Neural cell (in vitro differentiated cells): ENCODE results near the gene PCBD2. TPM values are rescaled to one million over a fixed set of nuclear protein-coding genes. Genes with fewer than 3 reads are reported as not detected.

Experiments used
- H2AFZ ChIP-seq: fragments of 200-600, 300-800 bp; sonication (generic), shearing (Covaris generic); 2 replicates; pipeline ENCODE4 v1.6.0; 2014; ENCODE audit warnings: low read depth, mild to moderate bottlenecking, antibody characterized with exemption, low read length, moderate library complexity
- H3F3A ChIP-seq: fragments of 200-600 bp; shearing (Covaris generic); 2 replicates; pipeline ENCODE4 v1.6.1; 2016; ENCODE audit warnings: mild to moderate bottlenecking, moderate library complexity, mixed read lengths, antibody characterized with exemption, low read length; ENCODE audit not compliant: insufficient read depth, poor library complexity, severe bottlenecking
- H3K27ac ChIP-seq: fragments of 200-600, 300-800 bp; sonication (generic), shearing (Covaris generic); 2 replicates; pipeline ENCODE4 v1.5.1; 2014; ENCODE audit warnings: mild to moderate bottlenecking, low read length, moderate library complexity
- H3K27me3 ChIP-seq: fragments of 300-800, 200-600 bp; sonication (generic), shearing (Covaris generic); 2 replicates; pipeline ENCODE4 v1.6.0; 2014; ENCODE audit warnings: mild to moderate bottlenecking, low read depth, low read length, moderate library complexity; ENCODE audit not compliant: insufficient read depth
- H3K36me3 ChIP-seq: fragments of 300-800, 200-600 bp; sonication (generic), shearing (Covaris generic); 2 replicates; pipeline ENCODE4 v1.5.1; 2014; ENCODE audit warnings: mild to moderate bottlenecking, antibody characterized with exemption, low read length, moderate library complexity; ENCODE audit not compliant: insufficient read depth
- H3K4me2 ChIP-seq: fragments of 300-800, 200-600 bp; sonication (generic), shearing (Covaris generic); 2 replicates; pipeline ENCODE4 v1.6.0; 2014; ENCODE audit warnings: mild to moderate bottlenecking, low read length
- H3K4me3 ChIP-seq: fragments of 300-800, 200-600 bp; sonication (generic), shearing (Covaris generic); 2 replicates; pipeline ENCODE4 v1.5.1; 2014; ENCODE audit warnings: mild to moderate bottlenecking, low read length, moderate library complexity
- H3K79me2 ChIP-seq: fragments of 200-600 bp; shearing (Covaris generic); replicated peaks from 2 replicates; pipeline ENCODE4 v1.6.0; 2014; ENCODE audit warnings: mild to moderate bottlenecking, low read length, moderate library complexity; ENCODE audit not compliant: insufficient read depth
- H3K9ac ChIP-seq: fragments of 300-800, 200-600 bp; sonication (generic), shearing (Covaris generic); 2 replicates; pipeline ENCODE4 v1.6.1; 2016; ENCODE audit warnings: mild to moderate bottlenecking, low read length, mixed read lengths
- H3K9me2 ChIP-seq: fragments of 200-600 bp; shearing (Covaris generic); 2 replicates; pipeline ENCODE4 v1.6.1; 2016; ENCODE audit warnings: mild to moderate bottlenecking, low read length, mixed read lengths; ENCODE audit not compliant: insufficient read depth
- H3K9me3 ChIP-seq: fragments of 200-600, 300-800 bp; sonication (generic), shearing (Covaris generic); 2 replicates; pipeline ENCODE4 v1.6.1; 2016; ENCODE audit warnings: mild to moderate bottlenecking, mixed run types, low read length, moderate library complexity, mixed read lengths
- H4K20me1 ChIP-seq: fragments of 200-600 bp; shearing (Covaris generic); 2 replicates; pipeline ENCODE4 v1.6.1; 2016; ENCODE audit warnings: mild to moderate bottlenecking, mixed run types; ENCODE audit not compliant: insufficient read depth
- EP300 ChIP-seq: fragments of 450-650 bp; conservative IDR thresholded peaks from 2 replicates; pipeline ENCODE4 v1.6.1; 2014; ENCODE audit warnings: antibody characterized with exemption, mild to moderate bottlenecking, moderate library complexity; ENCODE audit not compliant: poor library complexity, severe bottlenecking
- EZH2 ChIP-seq: fragments of 200-600, 300-800 bp; shearing (Covaris generic), sonication (generic); IDR thresholded peaks from 2 replicates; pipeline ENCODE4 v1.6.1; 2014; ENCODE audit warnings: antibody characterized with exemption, low read length, borderline replicate concordance, mild to moderate bottlenecking; ENCODE audit not compliant: insufficient read depth, poor library complexity, severe bottlenecking
- MXI1 ChIP-seq: fragments of 450-650 bp; conservative IDR thresholded peaks from 2 replicates; pipeline ENCODE4 v1.6.1; 2014; ENCODE audit warnings: antibody characterized with exemption, mild to moderate bottlenecking; ENCODE audit not compliant: poor library complexity, severe bottlenecking
- POLR2AphosphoS5 ChIP-seq: IDR thresholded peaks from 2 replicates; pipeline ENCODE4 v1.6.1; 2012
- RAD21 ChIP-seq: fragments of 450-650 bp; conservative IDR thresholded peaks from 2 replicates; pipeline ENCODE4 v1.6.1; 2014; ENCODE audit warnings: antibody characterized with exemption, mild to moderate bottlenecking, moderate library complexity
- SMC3 ChIP-seq: fragments of 450-650 bp; conservative IDR thresholded peaks from 2 replicates; pipeline ENCODE4 v1.6.1; 2014; ENCODE audit warnings: antibody characterized with exemption, mild to moderate bottlenecking, moderate library complexity; ENCODE audit not compliant: poor library complexity
- TAF1 ChIP-seq: IDR thresholded peaks from 2 replicates; pipeline ENCODE4 v1.6.1; 2012; ENCODE audit warnings: low read depth
- polyA plus RNA-seq: library from polyadenylated mRNA; depleted of rRNA; stranded (reverse); fragments of >200 nt; gene quantifications from 2 replicates; pipeline ENCODE4 v1.2.3, GENCODE V29; 2014
- TF ChIP-seq, protein P1 (sequence below): fragments of 450-650 bp; IDR thresholded peaks from 2 replicates; pipeline ENCODE4 v1.5.1; 2014; ENCODE audit warnings: antibody characterized with exemption, mild to moderate bottlenecking, moderate library complexity; ENCODE audit not compliant: poor library complexity, severe bottlenecking
- TF ChIP-seq, protein P2 (sequence below): IDR thresholded peaks from 2 replicates; pipeline ENCODE4 v1.6.1; 2012; ENCODE audit warnings: borderline replicate concordance

Gene PCBD2
- polyA plus RNA-seq, 1 donor from 2014 or later: 6.0 TPM

DNA sequence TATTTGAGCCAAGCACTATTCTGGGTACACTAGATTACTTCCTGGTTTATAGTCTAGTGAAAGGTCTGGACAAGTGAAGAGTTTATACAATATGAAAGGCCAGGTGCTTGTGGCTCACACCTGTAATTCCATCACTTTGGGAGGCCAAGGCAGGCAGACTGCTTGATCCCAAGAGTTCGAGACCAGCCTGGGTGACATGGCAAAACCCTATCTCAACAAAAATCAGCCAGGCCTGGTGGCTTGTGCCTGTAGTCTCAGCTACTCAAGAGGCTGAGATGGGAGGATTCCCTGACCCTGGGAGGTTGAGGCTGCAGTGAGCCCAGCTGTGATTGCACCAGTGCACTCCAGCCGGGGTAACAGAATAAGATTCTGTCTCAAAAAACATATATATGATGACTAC is 40.2 kb upstream of the PCBD2 start:
- no peak overlapping the region for H3K9ac ChIP-seq
- H3K27me3 ChIP-seq: no peaks in the 10 kb centered on the region
- H3K36me3 ChIP-seq: no peaks in the 10 kb centered on the region
- no peaks in the 10 kb centered on the region for H3K79me2 ChIP-seq
- no peaks in the 10 kb centered on the region for H4K20me1 ChIP-seq
- H3K9me3 ChIP-seq: no peaks in the 10 kb centered on the region
- no peaks in the 10 kb centered on the region for H3K9me2 ChIP-seq
- H3K4me3 ChIP-seq: no peak overlapping the region
- no peak overlapping the region for H3K4me2 ChIP-seq
- TF ChIP-seq, protein P1, sequence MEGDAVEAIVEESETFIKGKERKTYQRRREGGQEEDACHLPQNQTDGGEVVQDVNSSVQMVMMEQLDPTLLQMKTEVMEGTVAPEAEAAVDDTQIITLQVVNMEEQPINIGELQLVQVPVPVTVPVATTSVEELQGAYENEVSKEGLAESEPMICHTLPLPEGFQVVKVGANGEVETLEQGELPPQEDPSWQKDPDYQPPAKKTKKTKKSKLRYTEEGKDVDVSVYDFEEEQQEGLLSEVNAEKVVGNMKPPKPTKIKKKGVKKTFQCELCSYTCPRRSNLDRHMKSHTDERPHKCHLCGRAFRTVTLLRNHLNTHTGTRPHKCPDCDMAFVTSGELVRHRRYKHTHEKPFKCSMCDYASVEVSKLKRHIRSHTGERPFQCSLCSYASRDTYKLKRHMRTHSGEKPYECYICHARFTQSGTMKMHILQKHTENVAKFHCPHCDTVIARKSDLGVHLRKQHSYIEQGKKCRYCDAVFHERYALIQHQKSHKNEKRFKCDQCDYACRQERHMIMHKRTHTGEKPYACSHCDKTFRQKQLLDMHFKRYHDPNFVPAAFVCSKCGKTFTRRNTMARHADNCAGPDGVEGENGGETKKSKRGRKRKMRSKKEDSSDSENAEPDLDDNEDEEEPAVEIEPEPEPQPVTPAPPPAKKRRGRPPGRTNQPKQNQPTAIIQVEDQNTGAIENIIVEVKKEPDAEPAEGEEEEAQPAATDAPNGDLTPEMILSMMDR: no peak
- TF ChIP-seq SMC3 (no peak), RAD21 (no peak), EP300 (no peak), EZH2 (no peak), TAF1 (no peak), POLR2AphosphoS5 (no peak), MXI1 (no peak)
- TF ChIP-seq, protein P2, sequence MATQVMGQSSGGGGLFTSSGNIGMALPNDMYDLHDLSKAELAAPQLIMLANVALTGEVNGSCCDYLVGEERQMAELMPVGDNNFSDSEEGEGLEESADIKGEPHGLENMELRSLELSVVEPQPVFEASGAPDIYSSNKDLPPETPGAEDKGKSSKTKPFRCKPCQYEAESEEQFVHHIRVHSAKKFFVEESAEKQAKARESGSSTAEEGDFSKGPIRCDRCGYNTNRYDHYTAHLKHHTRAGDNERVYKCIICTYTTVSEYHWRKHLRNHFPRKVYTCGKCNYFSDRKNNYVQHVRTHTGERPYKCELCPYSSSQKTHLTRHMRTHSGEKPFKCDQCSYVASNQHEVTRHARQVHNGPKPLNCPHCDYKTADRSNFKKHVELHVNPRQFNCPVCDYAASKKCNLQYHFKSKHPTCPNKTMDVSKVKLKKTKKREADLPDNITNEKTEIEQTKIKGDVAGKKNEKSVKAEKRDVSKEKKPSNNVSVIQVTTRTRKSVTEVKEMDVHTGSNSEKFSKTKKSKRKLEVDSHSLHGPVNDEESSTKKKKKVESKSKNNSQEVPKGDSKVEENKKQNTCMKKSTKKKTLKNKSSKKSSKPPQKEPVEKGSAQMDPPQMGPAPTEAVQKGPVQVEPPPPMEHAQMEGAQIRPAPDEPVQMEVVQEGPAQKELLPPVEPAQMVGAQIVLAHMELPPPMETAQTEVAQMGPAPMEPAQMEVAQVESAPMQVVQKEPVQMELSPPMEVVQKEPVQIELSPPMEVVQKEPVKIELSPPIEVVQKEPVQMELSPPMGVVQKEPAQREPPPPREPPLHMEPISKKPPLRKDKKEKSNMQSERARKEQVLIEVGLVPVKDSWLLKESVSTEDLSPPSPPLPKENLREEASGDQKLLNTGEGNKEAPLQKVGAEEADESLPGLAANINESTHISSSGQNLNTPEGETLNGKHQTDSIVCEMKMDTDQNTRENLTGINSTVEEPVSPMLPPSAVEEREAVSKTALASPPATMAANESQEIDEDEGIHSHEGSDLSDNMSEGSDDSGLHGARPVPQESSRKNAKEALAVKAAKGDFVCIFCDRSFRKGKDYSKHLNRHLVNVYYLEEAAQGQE: no peak
- no peaks in the 10 kb centered on the region for H3F3A ChIP-seq
- no peak overlapping the region for H3K27ac ChIP-seq
- H2AFZ ChIP-seq: no peak overlapping the region

DNA sequence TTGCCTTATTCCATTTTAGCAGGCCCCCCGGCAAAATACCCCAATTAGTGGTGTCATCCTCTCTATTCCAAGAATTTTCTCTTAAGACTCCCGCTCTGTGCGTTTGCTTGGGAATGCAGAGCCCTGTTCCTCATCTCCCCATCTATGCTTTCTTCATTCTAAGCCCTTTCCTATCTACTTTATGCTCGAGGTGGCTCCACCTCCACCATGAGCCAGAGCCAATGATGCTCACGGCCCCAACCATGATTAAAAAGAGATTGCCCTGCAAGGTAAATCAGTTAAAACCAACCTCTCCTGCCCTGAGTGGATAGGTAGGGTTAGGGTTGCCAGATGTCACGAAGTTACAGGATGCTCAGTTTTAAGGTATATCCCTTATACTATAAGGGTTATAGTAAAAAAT is 31.4 kb upstream of the PCBD2 start:
- TF ChIP-seq SMC3 (no peak), RAD21 (no peak), EP300 (no peak), TAF1 (no peak), MXI1 (no peak), POLR2AphosphoS5 (no peak), EZH2 (no peak)
- TF ChIP-seq, protein P1: no peak
- TF ChIP-seq, protein P2: no peak
- Histone ChIP-seq H3K27ac (peak overlapping the region; percentile 88), H3K4me3 (peak overlapping the region; percentile 97), H3K9ac (peak overlapping the region; percentile 94), H3K36me3 (no peaks in the 10 kb centered on the region), H3K9me3 (no peaks in the 10 kb centered on the region), H2AFZ (peak overlapping the region; percentile 95), H3F3A (no peaks in the 10 kb centered on the region), H3K9me2 (no peaks in the 10 kb centered on the region), H3K27me3 (no peaks in the 10 kb centered on the region), H3K79me2 (peaks cover 28% of the 10 kb centered on the region), H4K20me1 (no peaks in the 10 kb centered on the region), H3K4me2 (peak overlapping the region; percentile 68)
